ENCODE measurements around the gene PPP1R9B.

The PPP1R9B gene

GRCh38 chr17:50090971-50091917, 59.2 kb downstream of the PPP1R9B start:
- H3K27ac ChIP-seq = no peak overlapping the region

GRCh38 chr17:50090071-50090470, 60.4 kb downstream of the PPP1R9B start:
- Histone ChIP-seq H3K9ac (ENCODE audit: insufficient read length) (no peak overlapping the region), H3K9me3 (ENCODE audit: low read depth, low read length) (no peaks in the 10 kb centered on the region), H3K4me3 (no peak overlapping the region), H3K27ac (no peak overlapping the region), H3K36me3 (ENCODE audit: insufficient read depth, low read length) (no peaks in the 10 kb centered on the region)
- TF ChIP-seq EZH2 (IDR thresholded peaks at IDR 0.05) (no peak), POLR2AphosphoS5 (IDR thresholded peaks at IDR 0.05; ENCODE audit: borderline replicate concordance, low read depth, low read length) (no peak), FOXP2 (optimal IDR thresholded peaks at IDR 0.05; ENCODE audit: control extremely low read depth, extremely low read length, insufficient read depth) (no peak)
- no peak for DNase-seq (ENCODE audit: low read depth, low spot score)

More at GRCh38 chr17:50090971-50091917, 59.2 kb downstream of the PPP1R9B start:
- Histone ChIP-seq H3K9me3 (ENCODE audit: low read depth, low read length) (no peaks in the 10 kb centered on the region), H3K4me3 (no peak overlapping the region), H3K9ac (ENCODE audit: insufficient read length) (no peak overlapping the region), H3K36me3 (ENCODE audit: insufficient read depth, low read length) (no peaks in the 10 kb centered on the region)
- no peak for DNase-seq (ENCODE audit: low read depth, low spot score)
- TF ChIP-seq POLR2AphosphoS5 (IDR thresholded peaks at IDR 0.05; ENCODE audit: borderline replicate concordance, low read depth, low read length) = no peak
- TF ChIP-seq FOXP2 (optimal IDR thresholded peaks at IDR 0.05; ENCODE audit: control extremely low read depth, extremely low read length, insufficient read depth) = no peak
- no peak for TF ChIP-seq EZH2 (IDR thresholded peaks at IDR 0.05)

GRCh38 chr17:50088952-50089825, 61.3 kb downstream of the PPP1R9B start:
- TF ChIP-seq FOXP2 (optimal IDR thresholded peaks at IDR 0.05; ENCODE audit: control extremely low read depth, extremely low read length, insufficient read depth) (no peak), POLR2AphosphoS5 (IDR thresholded peaks at IDR 0.05; ENCODE audit: borderline replicate concordance, low read depth, low read length) (no peak), EZH2 (IDR thresholded peaks at IDR 0.05) (no peak)
- Histone ChIP-seq H3K9me3 (ENCODE audit: low read depth, low read length) (no peaks in the 10 kb centered on the region), H3K36me3 (ENCODE audit: insufficient read depth, low read length) (no peaks in the 10 kb centered on the region), H3K9ac (ENCODE audit: insufficient read length) (no peak overlapping the region), H3K4me3 (no peak overlapping the region), H3K27ac (no peak overlapping the region)
- DNase-seq (ENCODE audit: low read depth, low spot score) = no peak

- Histone ChIP-seq H3K27ac (no peak overlapping the region), H3K4me3 (no peak overlapping the region), H3K36me3 (ENCODE audit: insufficient read depth, low read length) (no peaks in the 10 kb centered on the region), H3K9me3 (ENCODE audit: low read depth, low read length) (no peaks in the 10 kb centered on the region), H3K9ac (ENCODE audit: insufficient read length) (no peak overlapping the region)
- TF ChIP-seq FOXP2 (optimal IDR thresholded peaks at IDR 0.05; ENCODE audit: control extremely low read depth, extremely low read length, insufficient read depth) (no peak), EZH2 (IDR thresholded peaks at IDR 0.05) (no peak), POLR2AphosphoS5 (IDR thresholded peaks at IDR 0.05; ENCODE audit: borderline replicate concordance, low read depth, low read length) (no peak)
- no peak for DNase-seq (ENCODE audit: low read depth, low spot score)
Observed at GRCh38 chr17:50087912-50088405, 62.5 kb downstream of the PPP1R9B start.

GRCh38 chr17:50087246-50087911, 63.1 kb downstream of the PPP1R9B start:
- Histone ChIP-seq H3K9ac (ENCODE audit: insufficient read length) (no peak overlapping the region), H3K27ac (no peak overlapping the region), H3K36me3 (ENCODE audit: insufficient read depth, low read length) (no peaks in the 10 kb centered on the region), H3K9me3 (ENCODE audit: low read depth, low read length) (no peaks in the 10 kb centered on the region), H3K4me3 (no peak overlapping the region)
- no peak for TF ChIP-seq EZH2 (IDR thresholded peaks at IDR 0.05)
- TF ChIP-seq POLR2AphosphoS5 (IDR thresholded peaks at IDR 0.05; ENCODE audit: borderline replicate concordance, low read depth, low read length) = no peak
- no peak for TF ChIP-seq FOXP2 (optimal IDR thresholded peaks at IDR 0.05; ENCODE audit: control extremely low read depth, extremely low read length, insufficient read depth)
- DNase-seq (ENCODE audit: low read depth, low spot score) = no peak
